Measurements from ENCODE around the gene ANKRD36. TPM values are rescaled to one million over a fixed set of nuclear protein-coding genes. Genes with fewer than 3 reads are reported as not detected.
"Not testable (repeated sequence)": the region's sequence is repeated elsewhere in the genome, so short reads cannot be mapped to it uniquely, and the experiment has no call there.

Gene ANKRD36
- total and polyA plus RNA-seq, 2 of the 4 experiments (the other 2 are of a cell fraction), result 2.6 to 20.1 TPM

DNA sequence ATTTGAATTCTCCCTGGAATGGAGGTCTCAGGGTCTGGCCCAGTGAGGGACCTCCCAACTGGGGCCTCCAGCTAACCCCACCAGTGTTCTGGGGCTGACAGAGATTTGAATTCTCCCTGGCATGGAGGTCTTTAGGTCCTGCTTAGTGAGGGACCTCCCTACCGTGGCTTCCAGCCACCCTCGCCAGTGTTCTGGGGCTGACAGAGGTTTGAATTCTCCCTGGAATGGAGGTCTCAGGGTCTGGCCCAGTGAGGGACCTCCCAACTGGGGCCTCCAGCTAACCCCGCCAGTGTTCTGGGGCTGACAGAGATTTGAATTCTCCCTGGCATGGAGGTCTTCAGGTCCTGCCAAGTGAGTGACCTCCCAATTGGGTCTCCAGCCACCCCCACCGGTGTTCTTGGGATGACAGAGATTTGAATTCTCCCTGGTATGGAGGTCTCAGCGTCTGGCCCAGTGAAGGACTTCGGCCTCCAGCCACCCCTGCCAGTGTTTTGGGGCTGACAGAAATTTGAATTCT lies 155.2 kb downstream of the ANKRD36 start:
- H3K36me3 ChIP-seq (ENCODE audit: control insufficient read depth, insufficient read depth, low read length); H3K79me1 ChIP-seq (ENCODE audit: low read depth in 1 of 2, low read length in 2 of 2); H4K8ac ChIP-seq (ENCODE audit: low read depth in 2 of 2, low read length in 2 of 2); H3K9me1 ChIP-seq (ENCODE audit: insufficient read depth, low read length); CTCF ChIA-PET; H3K4ac ChIP-seq (ENCODE audit: low read depth, low read length); H2BK20ac ChIP-seq (ENCODE audit: low read depth, low read length); intact Hi-C loops (cut with micrococcal nuclease); H3K27me3 ChIP-seq (ENCODE audit: control insufficient read depth, insufficient read depth, low read length); POLR2A ChIA-PET (ENCODE audit: unreplicated experiment); H2BK120ac ChIP-seq (ENCODE audit: low read depth, low read length); H3K4me1 ChIP-seq (ENCODE audit: control insufficient read depth, insufficient read depth, low read length); H3K9ac ChIP-seq (ENCODE audit: low read depth, low read length); ATAC-seq (ENCODE audit: low read depth); dilution Hi-C loops (cut with HindIII; ENCODE audit: low sequenced_read_pairs, unreplicated experiment); in situ Hi-C loops (cut with MboI; ENCODE audit: low sequenced_read_pairs); H4K5ac ChIP-seq (ENCODE audit: low read depth, low read length); H3K14ac ChIP-seq (replicated peaks; ENCODE audit: low read depth, low read length); H2AFZ ChIP-seq (replicated peaks; ENCODE audit: low read length, poor library complexity); H2AK9ac ChIP-seq (replicated peaks; ENCODE audit: low read depth, low read length, poor library complexity); H2AK5ac ChIP-seq (ENCODE audit: low read depth, low read length); H3K56ac ChIP-seq (ENCODE audit: extremely low read depth, insufficient read depth, low read length); H3K9me3 ChIP-seq (ENCODE audit: control insufficient read depth, insufficient read depth, low read length); BruUV-seq (replicated peaks); DNase-seq; H3K4me3 ChIP-seq (ENCODE audit: insufficient read depth, low read depth, low read length); H2BK5ac ChIP-seq (ENCODE audit: low read depth, low read length, poor library complexity, severe bottlenecking); H3K4me2 ChIP-seq (ENCODE audit: low read depth, low read length); H3K18ac ChIP-seq (ENCODE audit: low read depth, low read length); H4K20me1 ChIP-seq (ENCODE audit: insufficient read depth, low read length); H2BK15ac ChIP-seq (ENCODE audit: low read depth, low read length); H4K91ac ChIP-seq (ENCODE audit: insufficient read depth, low read depth, low read length); H3K27ac ChIP-seq (ENCODE audit: insufficient read depth, low read length); H3K23ac ChIP-seq (ENCODE audit: low read depth, low read length): not testable (repeated sequence)
- WGBS, 2 experiments (ENCODE audit: extremely low coverage in 2 of 2, insufficient read length in 1 of 2), result 100% methylated on average over 2 of the region's 6 CpGs; no CpG with 5 or more reads in 1 of the 2 experiments

GRCh38 chr2:97276232-97276798 lies 163.4 kb downstream of the ANKRD36 start:
- ATAC-seq (ENCODE audit: low read depth); H3K79me1 ChIP-seq (ENCODE audit: low read depth in 1 of 2, low read length in 2 of 2); H3K9me3 ChIP-seq (ENCODE audit: control insufficient read depth, insufficient read depth, low read length); in situ Hi-C loops (cut with MboI; ENCODE audit: low sequenced_read_pairs); H3K56ac ChIP-seq (ENCODE audit: extremely low read depth, insufficient read depth, low read length); DNase-seq; H4K91ac ChIP-seq (ENCODE audit: insufficient read depth, low read depth, low read length); H3K9ac ChIP-seq (ENCODE audit: low read depth, low read length); H4K8ac ChIP-seq (ENCODE audit: low read depth in 2 of 2, low read length in 2 of 2); H2AFZ ChIP-seq (replicated peaks; ENCODE audit: low read length, poor library complexity); H4K20me1 ChIP-seq (ENCODE audit: insufficient read depth, low read length); H3K23ac ChIP-seq (ENCODE audit: low read depth, low read length); H2BK120ac ChIP-seq (ENCODE audit: low read depth, low read length); H2AK9ac ChIP-seq (replicated peaks; ENCODE audit: low read depth, low read length, poor library complexity); dilution Hi-C loops (cut with HindIII; ENCODE audit: low sequenced_read_pairs, unreplicated experiment); H3K27ac ChIP-seq (ENCODE audit: insufficient read depth, low read length); H3K36me3 ChIP-seq (ENCODE audit: control insufficient read depth, insufficient read depth, low read length); H3K27me3 ChIP-seq (ENCODE audit: control insufficient read depth, insufficient read depth, low read length); H3K14ac ChIP-seq (replicated peaks; ENCODE audit: low read depth, low read length); H4K5ac ChIP-seq (ENCODE audit: low read depth, low read length); BruUV-seq (replicated peaks); CTCF ChIA-PET; H2BK5ac ChIP-seq (ENCODE audit: low read depth, low read length, poor library complexity, severe bottlenecking); POLR2A ChIA-PET (ENCODE audit: unreplicated experiment); H3K4me1 ChIP-seq (ENCODE audit: control insufficient read depth, insufficient read depth, low read length); H3K4me3 ChIP-seq (ENCODE audit: insufficient read depth, low read depth, low read length); H3K9me1 ChIP-seq (ENCODE audit: insufficient read depth, low read length); H3K4ac ChIP-seq (ENCODE audit: low read depth, low read length); H3K18ac ChIP-seq (ENCODE audit: low read depth, low read length); H2AK5ac ChIP-seq (ENCODE audit: low read depth, low read length); intact Hi-C loops (cut with micrococcal nuclease); H2BK20ac ChIP-seq (ENCODE audit: low read depth, low read length); H3K4me2 ChIP-seq (ENCODE audit: low read depth, low read length); H2BK15ac ChIP-seq (ENCODE audit: low read depth, low read length): not testable (repeated sequence)
- WGBS, 2 experiments (ENCODE audit: extremely low coverage in 2 of 2, insufficient read length in 1 of 2), result no CpG with 5 or more reads among the region's 4 CpGs

Data from IMR-90 (cell line).